ENCODE measurements around the gene NAA80. TPM values are rescaled to one million over a fixed set of nuclear protein-coding genes. Genes with fewer than 3 reads are reported as not detected.
A peak's percentile ranks its signal among the peaks of the same experiment; 100 is the strongest.
"Not testable (repeated sequence)": the region's sequence is repeated elsewhere in the genome, so short reads cannot be mapped to it uniquely, and the experiment has no call there.

The NAA80 gene
- polyA plus RNA-seq, 10 donors, result 4.8 to 7.2 (median 6.3) TPM

DNA sequence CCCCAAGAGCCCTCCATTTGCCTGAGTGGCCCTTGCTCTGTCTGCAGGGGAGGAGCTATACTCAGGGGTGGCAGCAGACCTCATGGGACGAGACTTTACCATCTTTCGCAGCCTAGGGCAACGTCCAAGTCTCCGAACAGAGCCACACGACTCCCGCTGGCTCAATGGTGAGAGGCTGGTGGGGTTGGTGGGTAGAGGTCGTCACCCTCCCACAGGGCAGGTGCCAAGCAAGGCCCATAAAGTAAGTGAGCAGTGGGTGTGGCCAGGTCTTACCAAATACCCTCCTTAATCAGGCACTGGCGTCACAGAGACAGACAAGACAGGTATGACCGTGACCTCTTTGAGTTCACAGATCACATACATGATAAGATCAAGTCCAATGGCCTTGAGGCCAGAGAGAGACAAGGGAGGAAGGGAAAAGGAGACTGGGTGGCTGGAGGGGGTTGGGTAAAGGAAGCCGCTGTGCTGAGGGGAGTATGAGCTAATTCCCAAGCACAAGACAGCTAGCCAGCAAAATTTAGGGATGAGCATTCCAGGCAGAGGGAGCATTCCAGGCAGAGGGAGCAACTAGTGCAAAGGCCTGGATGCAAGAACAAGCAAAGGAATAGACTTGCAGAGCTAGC lies 27.8 kb downstream of the NAA80 start:
- DNase-seq, result peak in 1 of 3 donors; percentile 46

DNA sequence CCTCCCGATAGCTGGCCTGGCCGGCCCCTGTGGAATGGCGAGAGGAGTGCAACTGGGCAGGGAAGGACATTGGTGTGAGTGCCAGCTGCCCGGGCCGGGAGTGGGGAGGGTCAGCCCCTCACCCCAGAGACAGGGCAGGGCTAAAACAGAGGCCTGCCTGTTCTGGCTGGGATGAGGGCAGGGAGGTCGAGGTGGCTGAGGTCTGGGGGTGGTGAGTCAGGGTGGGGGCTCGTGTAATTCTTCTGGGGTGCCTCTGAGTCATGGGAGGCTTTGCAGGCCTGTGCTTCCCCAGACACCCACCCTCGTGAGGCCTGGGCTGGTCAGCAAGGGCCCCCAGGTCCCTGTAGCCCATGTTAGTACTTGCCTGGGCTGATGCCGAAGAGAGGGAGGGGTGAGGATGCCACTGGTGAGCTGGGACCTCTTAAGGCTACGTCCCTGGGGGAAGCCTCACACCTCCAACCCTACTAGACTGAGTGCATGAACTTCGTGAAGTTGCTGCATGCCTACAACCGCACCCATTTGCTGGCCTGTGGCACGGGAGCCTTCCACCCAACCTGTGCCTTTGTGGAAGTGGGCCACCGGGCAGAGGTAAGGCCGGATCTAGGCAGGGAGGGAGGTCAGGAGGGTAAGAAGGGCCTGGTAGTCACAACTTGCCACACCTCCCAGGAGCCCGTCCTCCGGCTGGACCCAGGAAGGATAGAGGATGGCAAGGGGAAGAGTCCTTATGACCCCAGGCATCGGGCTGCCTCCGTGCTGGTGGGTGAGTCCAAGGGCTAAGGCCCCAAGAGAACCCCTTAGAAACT lies 28.6 kb downstream of the NAA80 start:
- DNase-seq, result no peak

DNA sequence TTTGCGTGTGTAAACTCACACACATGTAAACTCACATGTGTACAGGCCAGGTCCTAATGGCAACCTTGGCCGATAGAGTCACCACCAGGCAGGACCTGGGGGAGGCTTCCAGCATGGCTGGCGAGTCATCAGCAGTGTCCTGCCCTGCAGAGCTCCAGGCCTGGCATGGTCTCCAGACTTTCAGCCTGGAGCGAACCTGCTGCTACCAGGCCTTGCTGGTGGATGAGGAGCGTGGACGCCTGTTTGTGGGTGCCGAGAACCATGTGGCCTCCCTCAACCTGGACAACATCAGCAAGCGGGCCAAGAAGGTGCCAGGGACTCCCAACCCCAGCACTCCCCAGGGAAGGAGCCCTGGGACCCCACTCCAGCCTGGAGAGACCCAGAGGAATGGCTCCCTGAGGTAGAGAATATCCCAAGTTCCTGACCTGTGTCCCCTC lies 29.2 kb downstream of the NAA80 start:
- no peak for DNase-seq

DNA sequence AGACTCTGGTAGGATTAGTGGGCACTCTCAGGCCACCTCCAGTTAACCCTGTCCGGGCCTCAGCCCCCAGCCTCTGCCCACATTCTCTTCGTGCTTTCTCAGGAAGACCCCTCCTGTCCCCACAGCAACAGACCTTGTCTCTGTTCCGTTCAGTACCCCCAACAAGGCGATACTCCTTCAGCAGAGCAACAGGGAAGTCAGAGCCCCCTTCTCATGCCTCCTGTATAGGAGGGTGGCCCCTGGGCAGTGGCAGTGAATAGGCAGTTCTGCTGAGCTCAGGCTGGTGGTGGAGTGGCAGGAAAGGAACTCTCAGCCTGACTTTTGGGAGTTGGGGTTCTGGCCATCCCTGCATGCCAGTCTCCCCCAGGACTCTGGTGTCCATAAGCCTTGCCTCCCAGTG lies 29.7 kb downstream of the NAA80 start:
- no peak for DNase-seq

DNA sequence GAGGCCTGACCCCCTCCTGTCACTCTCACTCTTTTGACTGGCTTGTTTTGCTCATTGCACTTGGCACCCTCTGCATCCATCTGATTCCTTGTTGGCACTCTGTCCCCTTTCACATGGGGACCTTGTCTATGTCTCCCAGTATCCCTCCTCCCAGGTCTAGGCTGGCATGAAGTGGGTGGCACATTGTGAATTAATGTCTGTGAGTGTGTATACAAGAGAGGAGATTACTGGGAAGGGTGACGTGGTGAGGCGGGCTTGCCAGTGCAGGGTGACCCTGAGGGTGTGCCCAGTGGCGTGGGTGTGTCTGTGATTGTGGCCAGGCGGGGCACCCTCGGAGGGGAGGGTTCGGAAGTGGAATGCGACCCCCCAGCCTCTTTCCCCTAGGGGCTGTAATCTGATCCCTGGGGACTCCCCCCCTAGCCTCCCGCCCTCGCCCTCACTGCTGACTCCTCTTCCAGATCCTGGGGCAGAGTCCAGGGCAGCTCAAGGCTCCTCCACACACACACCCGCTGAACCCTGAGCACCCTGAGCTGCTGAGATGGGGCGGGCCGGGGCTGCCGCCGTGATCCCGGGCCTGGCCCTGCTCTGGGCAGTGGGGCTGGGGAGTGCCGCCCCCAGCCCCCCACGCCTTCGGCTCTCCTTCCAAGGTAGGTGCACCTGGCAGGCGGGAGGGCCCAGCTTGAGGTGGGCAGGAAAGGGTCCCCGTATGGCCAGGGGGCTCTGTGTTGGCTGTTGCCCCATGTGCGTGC lies 30.3 kb downstream of the NAA80 start, which contains the start of gene SEMA3B:
Gene SEMA3B (plus strand): TSS at position 445 of the 749 bp plus-strand sequence. CDS start 94 bp downstream, at position 539.
- DNase-seq, result peak in 1 of 3 donors; percentile 48

DNA sequence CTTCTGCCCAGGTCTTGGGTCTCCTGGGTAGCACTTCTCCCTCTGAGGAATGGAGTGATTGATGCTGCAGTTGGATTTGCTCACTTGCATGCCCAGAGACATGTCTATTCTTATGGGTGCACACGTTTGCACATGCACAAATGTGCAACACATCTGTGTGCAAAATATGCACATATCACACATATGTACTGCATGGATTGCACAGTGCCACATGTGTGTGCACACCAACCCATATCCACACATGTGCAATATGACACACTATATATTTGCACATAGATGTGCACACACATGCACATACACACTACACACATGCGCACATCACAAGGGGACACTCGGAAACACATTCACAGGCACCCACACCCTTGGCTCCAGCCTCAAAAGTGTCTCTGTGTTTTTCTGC lies 30.9 kb downstream of the NAA80 start:
- DNase-seq, result no peak

DNA sequence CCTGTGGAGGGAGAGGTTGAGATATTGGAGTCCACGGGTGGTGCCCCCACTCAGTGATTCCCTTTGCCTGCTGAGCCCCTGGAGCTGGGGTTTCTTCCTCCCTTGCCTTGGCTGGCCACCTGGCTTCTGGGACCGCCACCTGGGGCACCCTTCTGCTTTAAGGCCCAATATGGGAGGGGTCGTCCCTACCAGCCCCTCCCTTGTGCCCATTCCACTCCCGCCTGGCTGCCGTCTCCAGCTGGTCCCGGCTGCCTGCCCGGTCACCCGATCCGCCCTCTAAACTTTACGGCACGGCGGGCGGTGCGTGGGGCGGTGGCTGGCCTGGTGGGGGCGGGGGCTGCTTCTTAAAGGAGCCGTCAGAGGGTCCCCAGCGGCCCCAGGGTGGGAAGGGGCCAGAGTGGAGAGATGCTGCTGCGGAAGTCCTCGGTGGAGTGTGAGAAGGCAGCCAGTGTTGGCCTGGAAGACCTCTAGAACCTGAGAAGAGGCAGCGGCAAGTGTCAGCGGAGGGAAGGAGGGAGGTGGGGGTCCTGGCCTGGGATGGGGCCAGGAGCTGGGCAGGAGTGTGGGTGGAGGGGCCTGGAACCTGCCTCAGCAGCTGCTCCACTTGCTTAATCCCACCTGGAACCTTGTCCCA lies 31.8 kb downstream of the NAA80 start:
- DNase-seq, result peak; percentile 61 to 85 (median 71)

DNA sequence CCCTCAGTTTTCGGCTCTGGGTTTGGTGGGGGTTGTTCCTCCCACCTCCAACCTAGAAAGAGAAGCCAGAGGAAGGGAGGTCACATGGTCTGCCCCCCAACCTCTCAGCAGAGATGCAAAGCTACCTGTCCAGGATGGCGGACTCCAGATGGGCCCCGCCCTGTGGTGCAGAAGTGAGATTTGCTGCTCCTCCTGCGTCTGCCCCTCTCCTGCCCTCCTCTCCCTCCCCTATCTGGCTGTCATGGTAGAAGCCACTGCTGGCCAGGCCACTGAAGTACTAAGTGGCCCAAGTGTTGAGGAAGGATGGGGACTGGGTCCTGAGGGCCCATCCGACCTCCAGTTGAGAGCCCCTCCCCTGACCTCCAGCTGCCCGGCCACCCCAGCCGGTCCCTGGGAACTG lies 32.4 kb downstream of the NAA80 start:
- DNase-seq, result no peak

DNA sequence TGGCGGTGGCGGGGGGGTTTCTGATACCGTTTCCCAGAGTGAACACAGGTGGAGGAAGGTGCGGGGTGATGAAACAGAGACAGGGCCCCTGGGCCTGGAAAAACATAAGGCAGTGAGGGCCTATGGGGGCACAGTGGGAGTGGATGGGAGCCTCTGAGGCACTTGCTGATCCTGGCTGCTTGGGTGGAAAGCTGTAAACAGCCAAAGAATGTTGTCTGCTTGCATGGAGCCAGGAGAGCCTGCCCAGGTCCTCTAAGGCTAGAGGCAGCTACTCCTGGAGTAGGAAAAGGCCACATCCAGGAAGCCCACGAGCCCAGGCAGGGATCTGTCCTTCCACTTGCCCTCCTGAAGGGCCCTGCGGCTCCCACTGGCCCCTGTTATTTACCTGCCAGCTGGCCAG lies 33.2 kb downstream of the NAA80 start:
- peak in 1 of 3 donors; percentile 55 for DNase-seq

DNA sequence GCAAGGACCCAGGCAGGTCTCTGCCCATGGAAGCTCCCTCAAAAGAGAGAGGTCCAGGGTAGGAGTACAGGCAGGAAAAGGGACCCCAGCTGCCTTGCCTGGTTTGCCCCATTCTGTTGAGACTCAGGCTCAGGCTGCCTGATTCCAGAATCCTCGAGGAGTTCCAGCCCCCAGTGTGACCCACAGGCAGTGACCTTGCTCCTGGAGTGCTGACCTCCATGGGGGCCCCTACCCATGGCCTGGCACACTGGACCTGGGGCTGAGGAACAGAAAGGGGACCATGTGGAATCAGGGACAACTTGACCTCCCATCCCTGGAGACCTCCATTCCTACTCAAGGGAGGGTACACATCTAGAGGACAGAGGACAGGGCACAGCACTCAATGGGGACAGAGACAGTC lies 33.6 kb downstream of the NAA80 start:
- no peak for DNase-seq

DNA sequence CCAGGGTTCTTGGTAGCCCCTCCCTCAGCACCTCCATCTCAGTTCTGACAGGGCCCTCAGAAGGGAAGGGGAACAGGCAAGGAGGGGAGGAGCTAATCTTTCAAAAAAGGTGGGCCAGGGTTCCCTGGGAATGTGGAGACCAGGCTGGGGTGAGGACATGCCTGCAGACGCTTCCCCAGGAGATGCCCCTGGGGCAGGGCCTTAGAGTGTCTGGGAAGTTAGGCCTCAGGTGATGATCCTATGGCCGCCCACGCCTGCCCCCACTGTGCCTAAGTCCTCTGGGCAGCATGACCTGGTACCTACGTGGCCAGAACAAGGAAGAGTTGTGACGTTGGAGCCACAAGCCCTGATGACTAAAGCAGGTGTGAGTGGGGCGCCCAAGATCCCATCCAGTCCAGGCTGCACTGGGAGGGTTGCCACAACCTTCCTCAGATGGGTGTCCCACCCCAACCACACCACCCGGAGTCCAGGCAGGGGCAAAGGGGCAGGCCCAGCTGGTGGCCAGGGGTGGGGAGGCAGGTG lies 34.2 kb downstream of the NAA80 start:
- no peak for DNase-seq

DNA sequence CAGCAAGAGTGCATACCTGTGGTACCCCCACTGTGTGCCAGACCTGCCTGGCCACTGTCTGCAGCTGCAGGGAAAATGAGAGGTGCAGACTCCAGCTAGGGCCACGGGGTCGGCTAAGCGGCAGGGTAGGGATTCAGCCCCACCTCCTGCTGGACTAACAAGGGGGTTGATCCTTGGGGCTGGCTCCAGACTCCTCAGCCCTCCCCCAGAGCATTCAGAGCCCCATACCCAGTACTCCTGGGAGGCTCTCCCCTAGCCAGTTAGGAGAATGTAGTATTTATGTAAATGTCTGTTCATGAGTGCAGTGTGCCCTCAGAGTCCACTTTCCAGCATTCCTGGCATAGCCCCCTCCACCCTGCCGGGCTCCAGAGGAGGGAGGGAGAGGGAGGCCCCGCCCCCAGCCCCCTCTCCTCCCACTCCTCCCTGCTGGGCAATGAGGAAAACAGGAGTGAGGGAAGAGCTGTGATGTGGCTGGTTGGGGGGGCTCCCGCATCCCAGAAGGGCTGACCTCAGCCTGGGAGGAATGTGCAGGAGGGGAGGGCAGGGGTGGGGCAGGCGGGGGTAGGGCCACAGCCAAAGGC lies 34.7 kb downstream of the NAA80 start:
- peak; percentile 92 to 96 (median 95) for DNase-seq

DNA sequence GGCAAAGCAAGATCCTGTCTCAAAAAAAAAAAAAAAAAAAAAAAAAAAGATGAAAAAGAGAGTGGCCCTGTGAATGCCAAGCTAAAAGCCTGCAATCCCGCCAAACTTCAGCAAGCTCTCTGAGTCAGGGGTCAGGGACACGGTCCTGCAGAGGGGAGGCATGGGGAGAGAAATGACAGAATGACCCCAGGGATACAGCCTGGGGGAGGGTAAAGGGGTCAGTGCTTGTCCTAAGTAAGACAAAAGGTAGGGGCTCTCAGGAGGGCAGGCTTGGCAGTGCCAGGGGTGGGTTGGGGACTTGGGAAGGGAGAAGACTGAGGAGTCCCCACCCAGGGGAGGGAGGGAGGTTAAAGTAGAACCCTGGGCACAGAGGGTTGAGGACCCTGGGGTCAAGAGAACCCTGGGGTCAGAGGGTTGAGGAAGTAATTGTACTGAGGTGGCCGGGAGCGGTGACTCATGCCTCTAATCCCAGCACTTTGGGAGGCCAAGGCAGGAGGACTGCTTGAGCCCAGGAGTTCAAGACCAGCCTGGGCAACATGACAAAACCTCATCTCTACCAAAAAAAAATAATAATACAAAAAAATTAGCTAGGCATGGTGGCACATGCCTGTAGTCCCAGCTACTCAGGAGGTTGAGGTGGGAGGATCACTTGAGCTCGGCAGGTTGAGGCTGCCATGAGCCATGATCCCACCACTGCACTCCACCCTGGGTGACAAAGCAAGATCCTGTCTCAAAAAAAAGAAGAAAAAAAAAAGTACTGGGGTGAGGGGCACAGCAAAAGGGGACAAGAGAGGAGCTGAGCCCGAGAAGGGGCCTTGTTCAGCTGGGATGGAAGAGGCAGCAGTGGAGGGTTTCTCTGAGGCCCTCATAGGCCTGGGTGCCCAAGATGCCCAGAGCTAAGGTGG lies 35.5 kb downstream of the NAA80 start:
- no peak for DNase-seq

DNA sequence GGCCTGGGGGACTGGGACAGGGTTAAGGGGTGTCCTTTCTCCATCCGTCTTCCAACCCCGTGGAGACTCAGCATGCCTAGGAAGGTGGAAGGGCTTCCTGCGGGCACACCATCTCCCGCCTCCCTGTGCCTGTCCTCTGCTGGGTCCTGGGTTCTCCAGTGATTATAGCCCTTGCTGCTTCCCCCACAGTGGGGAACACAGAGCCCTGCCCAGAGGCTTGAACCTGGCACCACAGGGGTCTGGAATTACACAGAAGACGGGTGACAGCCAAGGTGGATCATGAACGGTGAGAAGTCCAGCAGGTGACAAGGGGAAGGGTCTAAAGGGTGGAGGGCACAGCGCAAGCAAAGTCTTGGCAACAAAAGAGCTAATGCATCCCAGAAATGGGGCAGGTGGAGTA lies 36.4 kb downstream of the NAA80 start:
- no peak for DNase-seq

DNA sequence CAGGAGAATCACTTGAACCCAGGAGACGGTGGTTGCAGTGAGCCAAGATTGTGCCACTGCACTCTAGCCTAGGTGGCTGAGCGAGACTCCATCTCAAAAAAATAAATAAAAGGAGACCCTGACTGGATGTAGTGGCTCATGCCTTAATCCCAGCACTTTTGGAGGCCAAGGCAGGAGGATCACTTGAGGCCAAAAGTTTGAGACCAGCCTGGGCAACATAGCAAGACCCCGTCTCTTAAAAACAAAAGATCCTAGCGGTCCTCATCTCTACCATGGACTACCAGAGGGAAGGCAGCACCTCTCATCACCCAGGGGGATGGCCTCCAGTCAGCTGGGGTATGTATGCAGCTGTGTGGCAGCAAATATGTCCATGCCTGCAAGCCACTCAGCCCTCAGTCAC lies 37.0 kb downstream of the NAA80 start:
- DNase-seq, result not testable (repeated sequence)

DNA sequence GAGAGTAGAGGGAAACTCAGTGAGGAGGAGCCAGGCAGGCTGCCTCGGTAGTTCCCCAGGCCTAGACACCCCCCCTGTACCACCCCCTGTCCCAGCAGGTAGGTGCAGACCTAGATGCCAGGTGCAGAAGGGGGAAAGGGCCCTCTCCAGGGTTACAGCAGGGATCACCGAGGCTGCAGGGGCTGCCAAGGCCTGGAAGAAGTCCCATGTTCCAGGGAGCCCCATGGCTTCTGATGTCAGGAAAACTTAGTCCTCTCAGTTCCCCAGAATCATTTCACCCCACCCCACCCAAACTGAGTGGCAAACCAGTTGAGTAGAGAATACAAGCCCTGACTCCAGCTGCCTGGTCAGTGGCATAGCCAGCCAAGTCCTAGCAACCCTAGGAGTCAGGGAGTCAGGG lies 37.7 kb downstream of the NAA80 start:
- peak in 1 of 3 donors; percentile 54 for DNase-seq

DNA sequence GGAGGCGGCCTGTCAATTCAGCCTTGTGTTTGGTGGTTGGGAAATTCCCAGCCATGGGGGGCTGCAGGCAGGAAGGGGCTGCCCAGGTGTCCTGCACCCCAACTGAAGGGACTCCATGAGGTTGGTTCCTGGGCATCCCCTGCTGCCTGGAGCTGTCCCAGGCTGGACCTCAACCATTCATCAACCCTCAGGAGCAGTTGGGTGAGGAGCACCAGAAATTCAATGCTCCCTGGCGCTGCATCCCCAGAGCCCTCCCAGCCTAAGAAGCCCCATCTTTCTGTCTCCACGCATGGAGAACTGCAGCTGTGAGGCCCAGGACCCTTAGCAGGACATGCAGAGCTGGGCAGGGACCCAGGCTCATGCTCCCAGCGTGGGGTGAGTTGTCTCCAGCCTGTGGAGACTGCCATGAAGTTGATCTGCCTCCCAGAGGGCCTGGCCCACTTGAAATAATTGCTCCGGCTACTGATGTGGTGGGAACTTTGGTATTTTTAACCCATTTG lies 38.2 kb downstream of the NAA80 start:
- DNase-seq, result peak in 1 of 3 donors; percentile 76

DNA sequence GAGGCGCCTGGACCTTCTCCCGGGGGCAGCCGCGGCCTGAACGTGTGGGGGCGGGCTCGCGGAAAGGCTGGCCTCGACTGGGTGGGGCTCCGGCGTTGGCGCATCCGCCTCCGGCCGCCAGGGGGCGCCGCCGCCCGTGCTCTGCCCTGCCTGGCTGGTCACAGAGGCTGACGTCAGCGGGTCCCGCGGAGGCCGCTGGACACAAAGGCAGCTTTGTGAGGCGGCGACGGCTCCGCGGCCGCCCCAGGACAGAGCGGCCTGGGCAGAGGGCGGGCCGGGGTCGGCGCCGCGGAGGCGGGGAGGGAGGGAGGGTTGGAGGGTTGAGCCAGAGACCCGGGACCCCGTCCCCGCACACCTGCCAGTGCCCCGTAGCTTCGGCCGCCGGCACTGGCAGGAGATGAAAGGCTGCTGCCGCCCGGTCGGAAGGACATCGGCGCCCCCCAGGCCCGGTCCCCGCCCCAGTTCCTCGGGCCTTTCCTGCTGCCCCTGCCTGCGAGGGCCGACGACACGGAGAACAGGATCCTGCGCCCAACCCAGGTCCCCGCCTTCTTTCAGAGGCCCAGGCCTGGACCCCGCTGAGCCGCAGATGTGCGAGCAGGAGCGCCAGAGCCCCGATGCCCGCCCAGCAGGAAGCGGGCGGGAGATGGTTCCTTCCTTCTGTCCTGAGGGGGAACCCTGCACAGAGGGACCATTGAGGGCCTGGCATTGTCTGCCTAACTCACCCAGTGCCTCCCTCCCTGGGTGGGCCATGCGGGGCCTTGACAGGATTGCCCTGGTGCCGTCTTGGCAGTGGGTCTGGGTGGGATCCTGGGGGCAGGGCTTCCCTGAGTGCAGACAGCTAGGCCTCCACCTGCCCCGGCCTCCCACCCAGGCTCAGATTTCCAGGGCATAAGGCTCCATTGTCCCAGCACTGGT lies 38.9 kb downstream of the NAA80 start:
- peak; percentile 92 to 98 (median 97) for DNase-seq

All from muscle of back (tissue), 11 donors.